ENCODE data around the gene CST9. TPM values are rescaled to one million over a fixed set of nuclear protein-coding genes. Genes with fewer than 3 reads are reported as not detected.

Gene CST9
- total and polyA plus RNA-seq, 2 of the 13 experiments (the other 11 are each of a cell fraction or from before 2014, with no cell fraction given): 0.07 TPM; not detected in 1

DNA sequence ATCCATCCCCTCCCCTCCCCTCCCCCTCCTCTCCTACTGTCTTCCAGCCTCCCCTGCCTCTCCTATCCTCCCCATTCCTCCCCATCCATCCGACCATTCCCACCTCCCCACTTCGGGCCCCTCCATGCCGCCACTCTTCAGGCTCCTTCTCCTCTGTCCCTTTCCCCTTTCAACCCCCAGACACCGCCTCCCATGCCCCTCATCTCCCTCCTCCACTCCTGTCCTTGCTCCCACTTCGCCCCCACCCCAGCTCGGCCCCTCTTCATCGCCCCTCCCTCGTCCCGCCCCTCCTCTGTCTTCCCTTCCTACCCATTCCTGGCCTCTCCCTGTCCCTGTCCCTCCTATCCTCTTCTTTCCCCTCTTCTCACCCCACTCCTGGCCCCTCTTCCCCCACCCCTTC, 32.6 kb upstream of the CST9 start:
- no peak overlapping the region for H3K27ac ChIP-seq (ENCODE audit: extremely low read length, insufficient read depth, low read length)
- no peak for DNase-seq (ENCODE audit: low spot score)
- H3K36me3 ChIP-seq (replicated peaks in 1 of 2; ENCODE audit: control insufficient read depth in 1 of 2, insufficient read depth in 2 of 2, low read length in 2 of 2): peaks cover 12 to 20% of the 10 kb centered on the region in 2 experiments
- in situ Hi-C loops (cut with HindIII; ENCODE audit: extremely low pct_ligation_motif_present, low pct_unique_long_range_greater_than_20kb): loop anchor here (10.0 kb wide), 1 partner anchor 1064 kb away; no protein-coding TSS in a partner anchor
- H3K27me3 ChIP-seq (ENCODE audit: control insufficient read depth in 1 of 2, insufficient read depth in 2 of 2, low read length in 2 of 2): no peaks in the 10 kb centered on the region; a peak in 1 of 5 replicates
- no peak for ATAC-seq
- H3K9ac ChIP-seq (ENCODE audit: insufficient read depth, low read depth, low read length): no peak overlapping the region
- no peaks in the 10 kb centered on the region for H3K9me3 ChIP-seq (ENCODE audit: low read length)
- BruUV-seq (replicated peaks): no TSS peak
- CTCF ChIA-PET (ENCODE audit: low intra/inter-chr PET ratio, low total read pairs): no interaction called here
- peaks cover 85% of the 10 kb centered on the region for H3K4me1 ChIP-seq (ENCODE audit: insufficient read depth, low read length)
- H3K4me3 ChIP-seq (replicated peaks in 1 of 3; ENCODE audit: insufficient read depth in 1 of 3, low read depth in 2 of 3, low read length in 3 of 3): peak overlapping the region; percentile 30 to 46 (median 30); a peak in 4 of 6 replicates
- POLR2A ChIA-PET: interaction anchor here (1.0 to 18.0 kb wide), 14 partner anchors 9 to 288 kb away, joined by 3 to 543 read pairs (median 12); partner anchors contain the start of genes NAPB and NXT1
- peaks cover 29% of the 10 kb centered on the region for H3K79me2 ChIP-seq (ENCODE audit: insufficient read depth, low read length)
- peaks cover 15% of the 10 kb centered on the region; the same call in 1 of the 2 replicates for H4K20me1 ChIP-seq (ENCODE audit: insufficient read depth, low read length)
- peak overlapping the region; percentile 87 for H3K4me2 ChIP-seq (ENCODE audit: low read depth, low read length)
- no peak for TF ChIP-seq SMC3 (IDR thresholded peaks at IDR 0.05; ENCODE audit: low read length)
- no peak for TF ChIP-seq ZNF101 (CRISPR knock-in tag; IDR thresholded peaks at IDR 0.05; ENCODE audit: borderline replicate concordance, low read depth)
- no peak for TF ChIP-seq ZNF691 (CRISPR knock-in tag; IDR thresholded peaks at IDR 0.05; ENCODE audit: borderline replicate concordance, low read depth)
- TF ChIP-seq ZNF547 (CRISPR knock-in tag; IDR thresholded peaks at IDR 0.05): no peak
- TF ChIP-seq RBM22 (optimal IDR thresholded peaks at IDR 0.05; ENCODE audit: low read length): no peak
- TF ChIP-seq KDM5B (CRISPR knock-in tag; IDR thresholded peaks at IDR 0.05; ENCODE audit: borderline replicate concordance): no peak
- no peak for TF ChIP-seq MEF2D (CRISPR knock-in tag; IDR thresholded peaks at IDR 0.05)
- no peak for TF ChIP-seq NFKBIZ (CRISPR knock-in tag; IDR thresholded peaks at IDR 0.05)
- TF ChIP-seq ZNF335 (CRISPR knock-in tag; IDR thresholded peaks at IDR 0.05): no peak
- TF ChIP-seq SP5 (CRISPR knock-in tag; IDR thresholded peaks at IDR 0.05; ENCODE audit: borderline replicate concordance, low read depth): no peak
- no peak for TF ChIP-seq ZKSCAN1 (IDR thresholded peaks at IDR 0.05; ENCODE audit: low read length)
- WGBS (ENCODE audit: low lambda C conversion rate): 36% methylated on average over 9 of the region's 9 CpGs
- FAIRE-seq: no peak
- intact Hi-C loops (cut with micrococcal nuclease; ENCODE audit: unreplicated experiment): loop anchor here (1.0 kb wide), 1 partner anchor 23 kb away; no protein-coding TSS in a partner anchor
- no peak overlapping the region for H2AFZ ChIP-seq (ENCODE audit: low read length)

All from HepG2 (cell line).